NCI-H128 (cell line): ENCODE results near the gene IL19.

Experiments used
- DNase-seq: peaks from one replicate; lab custom pipeline; 2025; ENCODE audit not compliant: unreplicated experiment; lab: John Stamatoyannopoulos, UW

IL19 gene

GRCh38 chr1:206886831-206887230, 116.3 kb downstream of the IL19 start:
- no peak for DNase-seq

GRCh38 chr1:206887701-206888100, 117.1 kb downstream of the IL19 start:
- DNase-seq = no peak

- DNase-seq = no peak
Measured at GRCh38 chr1:206890125-206891060, 119.8 kb downstream of the IL19 start.

GRCh38 chr1:206891412-206891811, 120.8 kb downstream of the IL19 start:
- DNase-seq = no peak
